Thyroid gland (tissue), 4 donors: ENCODE measurements around the gene HECTD4.

ENCODE experiments used
- POLR2A ChIP-seq, 2 donors: fragments of 450-650 bp; IDR thresholded peaks; one replicate each; pipeline ENCODE4 v1.6.1; 2017; ENCODE audit warnings: antibody characterized with exemption in 2 of 2, mild to moderate bottlenecking in 2 of 2, moderate library complexity in 1 of 2
- TF ChIP-seq, protein P1 (sequence below), 6 experiments: fragments of 200-600 bp in 3 of 6; fragments of 450-650 bp in 3 of 6; sonication (generic) in 3 of 6; IDR thresholded peaks; one replicate each; pipeline ENCODE4 v1.5.1; 2016 to 2019; ENCODE audit warnings: antibody characterized with exemption in 6 of 6, mild to moderate bottlenecking in 2 of 6, inconsistent platforms in 1 of 6, moderate library complexity in 1 of 6

DNA sequence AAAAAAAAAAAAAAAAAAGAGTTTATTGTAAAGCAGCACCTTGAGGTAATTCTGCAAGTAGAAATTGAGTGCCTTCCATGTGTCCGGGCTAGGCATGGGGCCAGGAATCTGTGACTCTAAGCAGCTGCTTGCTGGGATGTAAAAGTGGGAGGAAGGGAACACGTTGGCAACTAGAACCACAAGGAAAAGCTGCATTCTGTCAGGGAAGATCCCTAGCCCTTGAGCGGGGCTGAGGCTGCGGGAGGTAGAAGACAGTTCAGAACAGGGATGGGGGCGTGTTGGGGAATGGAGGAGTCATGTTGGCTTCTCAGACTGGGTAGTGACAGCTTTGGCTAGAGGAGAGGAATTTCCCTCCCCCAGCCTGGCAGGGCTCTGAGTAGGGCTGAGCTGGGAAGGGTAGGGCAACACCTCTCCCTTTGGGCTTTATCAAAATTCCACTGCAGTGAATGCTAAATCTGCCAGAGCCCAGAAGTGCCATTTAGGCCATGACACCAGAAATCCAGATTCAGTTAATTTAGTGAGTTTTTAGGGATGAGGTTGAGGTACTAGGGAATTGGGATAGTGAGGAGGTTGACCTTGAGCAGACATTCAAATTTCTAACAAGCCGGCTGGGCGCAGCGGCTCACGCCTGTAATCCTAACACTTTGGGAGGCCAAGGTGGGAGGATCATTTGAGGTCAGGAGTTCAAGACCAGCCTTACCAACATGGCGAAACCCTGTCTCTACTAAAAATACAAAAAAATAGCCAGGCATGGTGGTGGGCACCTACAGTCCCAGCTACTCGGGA, 260.3 kb downstream of the HECTD4 start:
- TF ChIP-seq, protein P1, sequence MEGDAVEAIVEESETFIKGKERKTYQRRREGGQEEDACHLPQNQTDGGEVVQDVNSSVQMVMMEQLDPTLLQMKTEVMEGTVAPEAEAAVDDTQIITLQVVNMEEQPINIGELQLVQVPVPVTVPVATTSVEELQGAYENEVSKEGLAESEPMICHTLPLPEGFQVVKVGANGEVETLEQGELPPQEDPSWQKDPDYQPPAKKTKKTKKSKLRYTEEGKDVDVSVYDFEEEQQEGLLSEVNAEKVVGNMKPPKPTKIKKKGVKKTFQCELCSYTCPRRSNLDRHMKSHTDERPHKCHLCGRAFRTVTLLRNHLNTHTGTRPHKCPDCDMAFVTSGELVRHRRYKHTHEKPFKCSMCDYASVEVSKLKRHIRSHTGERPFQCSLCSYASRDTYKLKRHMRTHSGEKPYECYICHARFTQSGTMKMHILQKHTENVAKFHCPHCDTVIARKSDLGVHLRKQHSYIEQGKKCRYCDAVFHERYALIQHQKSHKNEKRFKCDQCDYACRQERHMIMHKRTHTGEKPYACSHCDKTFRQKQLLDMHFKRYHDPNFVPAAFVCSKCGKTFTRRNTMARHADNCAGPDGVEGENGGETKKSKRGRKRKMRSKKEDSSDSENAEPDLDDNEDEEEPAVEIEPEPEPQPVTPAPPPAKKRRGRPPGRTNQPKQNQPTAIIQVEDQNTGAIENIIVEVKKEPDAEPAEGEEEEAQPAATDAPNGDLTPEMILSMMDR (IDR thresholded peaks at IDR 0.05): no peak
- no peak for TF ChIP-seq POLR2A (IDR thresholded peaks at IDR 0.05)
